ENCODE measurements around the gene NID2.

The NID2 gene

GRCh38 chr14:52068615-52069306 lies at the start of gene NID2:
Gene NID2, minus strand, starts transcription at chr14:52069059. Its CDS starts 65 bp downstream, at chr14:52068994.
- Histone ChIP-seq H3K27me3 (no peaks in the 10 kb centered on the region), H3K27ac (peak within 1 kb of the TSS; percentile 77 to 78), H3K9me3 (no peaks in the 10 kb centered on the region), H3K4me1 (peaks cover 0 to 21% (median 7%) of the 10 kb centered on the region in 4 donors), H3K36me3 (no peaks in the 10 kb centered on the region), H3K4me3 (peak within 1 kb of the TSS; percentile 68 to 78)
- intact Hi-C loops (cut with DNase I; ENCODE audit: low total_unique reads), result loop anchor here (5.0 kb wide), 1 partner anchor 36 kb away; no protein-coding TSS in a partner anchor
- DNase-seq, result peak; percentile 87 to 93
- TF ChIP-seq CTCF (IDR thresholded peaks at IDR 0.05), result no peak

- Histone ChIP-seq H3K36me3 (no peaks in the 10 kb centered on the region), H3K4me1 (no peaks in the 10 kb centered on the region), H3K4me3 (no peak overlapping the region), H3K9me3 (no peaks in the 10 kb centered on the region), H3K27ac (no peak overlapping the region), H3K27me3 (no peaks in the 10 kb centered on the region)
- intact Hi-C loops (cut with DNase I; ENCODE audit: low total_unique reads), result no loop called here
- no peak for TF ChIP-seq CTCF (IDR thresholded peaks at IDR 0.05)
- no peak for DNase-seq
Measured at GRCh38 chr14:52117111-52117832, 48.4 kb upstream of the NID2 start.

- Histone ChIP-seq H3K27ac (no peak overlapping the region), H3K9me3 (no peaks in the 10 kb centered on the region), H3K4me1 (no peaks in the 10 kb centered on the region), H3K27me3 (no peaks in the 10 kb centered on the region), H3K4me3 (no peak overlapping the region), H3K36me3 (no peaks in the 10 kb centered on the region)
- intact Hi-C loops (cut with DNase I; ENCODE audit: low total_unique reads), result no loop called here
- DNase-seq, result no peak
- no peak for TF ChIP-seq CTCF (IDR thresholded peaks at IDR 0.05)
Measured at GRCh38 chr14:52115286-52115685, 46.4 kb upstream of the NID2 start.

GRCh38 chr14:52112336-52113018 lies 43.6 kb upstream of the NID2 start:
- Histone ChIP-seq H3K36me3 (no peaks in the 10 kb centered on the region), H3K9me3 (no peaks in the 10 kb centered on the region), H3K4me1 (no peaks in the 10 kb centered on the region), H3K27ac (no peak overlapping the region), H3K27me3 (no peaks in the 10 kb centered on the region), H3K4me3 (no peak overlapping the region)
- intact Hi-C loops (cut with DNase I; ENCODE audit: low total_unique reads), result no loop called here
- DNase-seq, result no peak
- no peak for TF ChIP-seq CTCF (IDR thresholded peaks at IDR 0.05)

GRCh38 chr14:52111583-52111982 lies 42.7 kb upstream of the NID2 start:
- intact Hi-C loops (cut with DNase I; ENCODE audit: low total_unique reads), result no loop called here
- TF ChIP-seq CTCF (IDR thresholded peaks at IDR 0.05), result no peak
- Histone ChIP-seq H3K36me3 (no peaks in the 10 kb centered on the region), H3K9me3 (no peaks in the 10 kb centered on the region), H3K4me3 (no peak overlapping the region), H3K27ac (no peak overlapping the region), H3K27me3 (no peaks in the 10 kb centered on the region), H3K4me1 (no peaks in the 10 kb centered on the region)
- no peak for DNase-seq

Measured in tibial artery (tissue), 4 donors.